Stimulated activated CD8-positive, alpha-beta memory T cell treated with anti-CD3 and anti-CD28 coated beads, Interleukin-12 subunit alpha, Interleukin-12 subunit beta, amount 100 ng/mL, for 24 hours (primary cell): Measurements from ENCODE around the gene AIP.
"Not testable (repeated sequence)": the region's sequence is repeated elsewhere in the genome, so short reads cannot be mapped to it uniquely, and the experiment has no call there.

Experiments used
- DNase-seq: peaks from one replicate; pipeline ENCODE4 v3.0.0-alpha.2; 2020; ENCODE audit errors: extremely low read depth

Gene AIP

DNA sequence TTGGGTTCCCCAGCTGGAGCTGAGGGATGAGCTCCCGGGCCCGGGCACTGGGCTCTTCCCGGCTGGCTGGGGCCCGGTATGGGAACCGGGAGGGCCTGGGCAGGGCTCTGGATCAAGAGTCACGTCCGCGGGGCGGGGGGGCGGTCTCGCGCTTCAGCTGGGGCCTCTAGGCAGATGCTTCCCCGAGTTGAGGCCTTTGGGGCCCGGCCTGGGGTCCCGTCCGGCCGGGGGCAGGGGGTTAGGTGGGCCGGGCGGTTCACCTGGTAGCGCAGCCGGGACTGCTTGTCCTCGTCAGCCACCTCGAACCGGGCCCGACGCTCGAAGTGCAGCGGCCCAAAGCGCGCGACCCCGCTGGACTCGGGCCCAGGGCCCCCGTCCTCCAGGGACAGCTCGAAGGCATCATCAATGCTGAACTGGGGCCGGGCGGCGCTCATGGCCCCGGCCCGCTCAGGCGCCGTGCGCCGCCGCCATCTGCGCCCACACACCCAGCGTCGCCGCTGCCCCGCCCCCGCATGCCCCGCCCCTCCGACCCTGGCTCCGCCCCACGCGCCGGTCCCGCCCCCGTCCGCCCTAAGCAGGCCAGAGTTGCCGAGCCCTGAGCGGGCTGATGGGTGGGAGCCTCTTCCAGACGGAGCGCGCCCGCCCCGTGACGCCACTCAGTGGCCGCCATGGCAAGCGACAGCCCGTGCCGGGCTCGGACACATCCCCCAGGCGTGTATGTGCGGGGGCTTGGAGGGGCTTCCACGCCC is 13.9 kb upstream of the AIP start, which contains the start of gene TMEM134:
TMEM134 (minus strand) TSS at position 493 of the 749 bp plus-strand sequence; CDS start at position 434, 59 bp downstream.
- peak; percentile 81 for DNase-seq

DNA sequence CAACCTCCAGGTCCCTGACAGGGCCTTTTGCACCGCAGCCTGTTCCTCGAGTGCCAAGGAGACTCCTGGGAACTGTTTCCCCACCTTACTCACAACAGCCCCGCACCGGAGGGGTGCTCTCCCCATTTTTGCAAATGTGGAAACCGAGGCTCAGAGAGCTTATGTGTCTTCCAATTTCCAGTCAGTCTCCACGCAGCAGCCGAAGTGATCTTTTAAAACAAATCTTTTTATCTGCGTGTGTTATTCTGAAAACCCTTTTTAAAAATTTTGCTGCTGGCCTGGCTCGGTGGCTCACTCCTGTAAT is 13.4 kb upstream of the AIP start:
- no peak for DNase-seq

DNA sequence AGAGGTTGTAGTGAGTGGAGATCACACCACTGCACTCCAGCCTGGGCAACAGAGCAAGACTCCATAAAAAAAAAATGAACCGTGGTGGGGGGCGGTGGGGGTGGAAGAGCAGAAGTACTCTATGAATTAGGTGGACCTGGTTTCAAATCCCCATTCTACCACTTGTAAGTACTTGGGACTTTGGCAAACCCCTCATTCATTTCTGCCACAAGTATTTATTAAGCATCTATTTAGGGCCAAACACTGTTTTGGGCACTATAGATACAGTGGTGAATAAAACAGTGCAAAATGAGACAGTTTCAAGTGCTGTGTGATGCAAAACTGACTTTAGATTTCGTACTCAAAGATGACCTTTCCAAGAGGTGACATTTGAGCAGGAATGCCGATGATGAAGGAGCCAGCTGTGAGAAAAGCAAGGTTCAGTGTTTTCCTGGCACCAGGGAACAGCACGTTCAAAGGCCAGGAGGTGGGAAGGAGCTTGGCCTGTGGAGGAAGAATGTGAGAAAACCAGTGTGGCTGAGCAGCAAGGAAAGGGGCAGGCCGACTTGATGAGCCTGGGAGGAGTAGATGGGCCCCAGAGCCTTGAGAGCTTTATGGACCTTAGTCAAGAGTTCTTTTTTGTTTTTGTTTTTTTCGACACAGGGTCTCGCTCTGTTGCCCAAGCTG is 12.4 kb upstream of the AIP start:
- DNase-seq = no peak

DNA sequence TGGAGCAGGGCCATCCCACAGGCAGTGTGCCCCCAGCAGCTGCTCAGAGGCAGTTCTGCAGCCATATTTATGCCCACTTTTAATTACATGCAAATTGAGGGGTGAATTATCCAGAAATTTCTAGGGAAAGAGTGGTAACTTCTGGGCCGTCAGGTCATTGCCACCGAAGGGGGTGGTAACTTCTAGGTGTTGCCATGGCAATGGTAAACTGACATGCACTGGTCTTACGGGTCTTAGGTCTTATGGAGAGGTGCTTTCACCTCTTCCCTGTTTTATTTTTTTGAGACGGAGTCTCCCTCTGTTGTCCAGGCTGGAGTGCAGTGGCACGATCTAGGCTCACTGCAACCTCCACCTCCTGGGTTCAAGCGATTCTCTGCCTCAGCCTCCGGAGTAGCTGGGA is 9.9 kb upstream of the AIP start:
- DNase-seq = no peak

DNA sequence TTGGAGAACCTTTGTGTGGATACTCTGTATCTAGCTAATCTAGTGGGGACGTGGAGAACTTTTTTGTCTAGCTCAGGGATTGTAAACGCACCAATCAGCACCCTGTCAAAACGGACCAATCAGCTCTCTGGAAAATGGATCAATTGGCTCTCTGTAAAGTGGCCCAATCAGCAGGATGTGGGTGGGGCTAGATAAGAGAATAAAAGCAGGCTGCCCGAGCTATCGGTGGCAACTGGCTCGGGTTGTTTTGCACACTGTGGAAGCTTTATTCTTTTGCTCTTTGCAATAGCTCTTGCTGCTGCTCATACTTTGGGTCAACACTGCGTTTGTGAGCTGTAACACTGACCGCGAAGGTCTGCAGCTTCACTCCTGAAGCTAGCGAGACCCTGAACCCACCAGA is 6.1 kb upstream of the AIP start:
- not testable (repeated sequence) for DNase-seq

DNA sequence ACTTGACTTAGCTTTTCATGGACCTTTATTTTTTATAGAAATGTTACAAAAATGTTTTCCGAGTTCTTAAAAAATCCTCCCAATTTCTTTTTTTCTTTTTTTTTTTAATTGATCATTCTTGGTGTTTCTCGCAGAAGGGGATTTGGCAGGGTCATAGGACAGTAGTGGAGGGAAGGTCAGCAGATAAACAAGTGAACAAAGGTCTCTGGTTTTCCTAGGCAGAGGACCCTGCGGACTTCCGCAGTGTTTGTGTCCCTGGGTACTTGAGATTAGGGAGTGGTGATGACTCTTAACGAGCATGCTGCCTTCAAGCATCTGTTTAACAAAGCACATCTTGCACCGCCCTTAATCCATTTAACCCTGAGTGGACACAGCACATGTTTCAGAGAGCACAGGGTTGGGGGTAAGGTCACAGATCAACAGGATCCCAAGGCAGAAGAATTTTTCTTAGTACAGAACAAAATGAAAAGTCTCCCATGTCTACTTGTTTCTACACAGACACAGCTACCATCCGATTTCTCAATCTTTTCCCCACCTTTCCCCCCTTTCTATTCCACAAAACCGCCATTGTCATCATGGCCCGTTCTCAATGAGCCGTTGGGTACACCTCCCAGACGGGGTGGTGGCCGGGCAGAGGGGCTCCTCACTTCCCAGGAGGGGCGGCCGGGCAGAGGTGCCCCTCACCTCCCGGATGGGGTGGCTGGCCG is 5.3 kb upstream of the AIP start:
- not testable (repeated sequence) for DNase-seq

DNA sequence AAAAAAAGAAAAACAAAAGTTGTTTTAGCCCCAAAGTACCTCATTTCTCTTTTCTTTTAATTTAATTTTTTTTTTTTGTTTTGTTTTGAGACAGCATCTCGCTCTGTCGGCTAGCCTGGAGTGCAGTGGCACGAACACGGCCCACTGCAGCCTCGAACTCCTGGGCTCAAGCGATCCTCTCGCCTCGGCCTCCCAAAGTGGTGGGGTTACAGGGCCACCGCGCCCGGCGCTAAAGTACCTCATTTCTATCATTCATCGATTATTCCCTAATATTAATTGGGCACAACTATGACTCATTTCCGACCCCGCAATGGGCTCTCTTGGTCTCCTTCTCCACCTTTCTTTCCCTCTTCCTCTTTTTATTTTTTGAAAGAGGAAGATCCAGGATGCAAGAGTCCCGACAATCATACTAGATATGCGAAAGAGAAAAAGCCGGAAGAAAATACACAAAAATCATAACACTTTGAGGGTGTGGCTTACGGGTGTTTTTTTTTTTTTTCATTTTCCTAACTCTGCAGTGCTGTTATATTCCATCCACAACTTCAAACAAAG is 475 bp upstream of the AIP start:
- DNase-seq = no peak

DNA sequence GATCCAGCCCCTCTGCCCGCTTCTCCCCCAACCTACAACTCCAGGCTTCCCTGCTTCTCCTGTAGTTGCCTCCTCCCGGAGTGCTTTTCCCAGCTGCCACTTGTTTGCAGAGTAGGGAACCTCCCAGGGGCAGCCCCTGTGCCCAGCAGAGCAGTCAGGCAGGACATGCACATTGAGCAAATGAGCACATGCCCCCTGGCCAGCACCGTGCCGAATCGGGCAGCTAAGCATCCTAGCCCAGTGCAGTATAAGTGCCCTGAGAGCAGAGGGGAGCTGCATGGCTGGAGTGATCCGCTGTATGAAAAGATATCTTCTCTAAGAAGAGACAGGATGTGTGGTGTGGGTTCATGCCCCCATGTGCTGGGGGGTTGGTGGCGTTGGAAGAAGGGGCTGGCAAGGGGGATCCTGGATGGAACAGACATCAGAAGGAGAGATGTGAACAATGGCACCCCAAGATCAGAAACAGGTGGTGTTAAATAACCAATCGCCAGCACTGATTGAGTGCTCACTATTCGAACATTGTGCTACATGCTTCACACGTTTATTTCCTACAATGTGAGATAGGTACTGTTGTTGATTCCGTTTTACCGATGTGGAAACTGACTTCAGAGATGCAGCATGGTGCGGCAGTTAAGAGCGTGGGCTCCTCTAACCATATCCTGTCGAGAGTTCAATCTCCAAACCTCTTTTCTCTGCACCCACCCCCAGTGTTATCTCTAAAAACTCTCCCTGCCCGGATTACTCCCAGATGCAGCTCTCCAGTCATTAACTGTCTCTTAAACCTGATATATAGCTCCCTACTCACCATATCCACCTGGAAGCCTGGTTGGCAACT is 1.2 kb downstream of the AIP start:
- no peak for DNase-seq

DNA sequence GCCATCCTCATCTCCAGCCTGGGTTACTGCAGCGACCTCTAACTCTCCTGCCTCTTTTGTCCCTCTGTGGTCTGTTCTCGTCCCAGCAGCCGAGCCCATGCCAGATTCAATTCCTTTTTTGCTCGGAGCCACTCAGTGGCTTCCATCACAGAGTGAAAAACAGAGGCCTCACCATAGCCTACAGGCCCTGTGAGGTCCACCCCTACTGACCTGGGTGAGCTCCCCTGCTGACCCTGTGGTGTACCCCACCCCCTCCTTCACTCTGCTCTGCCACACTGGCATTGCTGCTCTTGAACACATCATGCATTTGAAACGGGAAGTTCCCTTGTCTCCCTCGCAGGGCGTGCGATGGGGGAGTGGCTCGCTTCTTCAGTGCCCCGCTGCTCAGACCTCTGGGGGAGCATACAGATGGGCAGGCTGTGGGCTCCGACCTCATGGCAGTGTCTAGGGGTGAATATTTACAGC is 2.1 kb downstream of the AIP start:
- DNase-seq = no peak

DNA sequence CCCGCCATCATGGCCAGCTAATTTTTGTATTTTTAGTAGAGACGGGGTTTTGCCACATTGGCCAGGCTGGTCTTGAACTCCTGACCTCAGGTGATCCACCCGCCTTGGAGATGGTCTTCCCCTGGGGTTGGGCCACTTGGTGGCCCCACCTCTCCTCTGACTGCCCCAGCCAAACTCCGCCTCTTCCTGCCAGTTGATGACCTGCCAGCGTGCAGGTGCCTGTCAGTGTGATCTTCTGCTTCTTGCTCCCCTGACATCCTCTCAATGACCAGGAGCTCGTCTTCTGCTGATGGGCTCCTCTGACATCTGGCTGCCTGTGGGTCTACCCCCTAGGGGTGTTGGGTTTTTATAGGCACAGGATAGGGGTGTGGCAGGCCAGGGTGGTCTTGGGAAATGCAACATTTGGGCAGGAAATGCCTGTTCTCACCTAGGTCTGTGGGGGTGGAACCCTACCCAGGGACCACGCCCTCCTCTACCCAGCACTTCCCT is 3.1 kb downstream of the AIP start:
- DNase-seq = not testable (repeated sequence)

DNA sequence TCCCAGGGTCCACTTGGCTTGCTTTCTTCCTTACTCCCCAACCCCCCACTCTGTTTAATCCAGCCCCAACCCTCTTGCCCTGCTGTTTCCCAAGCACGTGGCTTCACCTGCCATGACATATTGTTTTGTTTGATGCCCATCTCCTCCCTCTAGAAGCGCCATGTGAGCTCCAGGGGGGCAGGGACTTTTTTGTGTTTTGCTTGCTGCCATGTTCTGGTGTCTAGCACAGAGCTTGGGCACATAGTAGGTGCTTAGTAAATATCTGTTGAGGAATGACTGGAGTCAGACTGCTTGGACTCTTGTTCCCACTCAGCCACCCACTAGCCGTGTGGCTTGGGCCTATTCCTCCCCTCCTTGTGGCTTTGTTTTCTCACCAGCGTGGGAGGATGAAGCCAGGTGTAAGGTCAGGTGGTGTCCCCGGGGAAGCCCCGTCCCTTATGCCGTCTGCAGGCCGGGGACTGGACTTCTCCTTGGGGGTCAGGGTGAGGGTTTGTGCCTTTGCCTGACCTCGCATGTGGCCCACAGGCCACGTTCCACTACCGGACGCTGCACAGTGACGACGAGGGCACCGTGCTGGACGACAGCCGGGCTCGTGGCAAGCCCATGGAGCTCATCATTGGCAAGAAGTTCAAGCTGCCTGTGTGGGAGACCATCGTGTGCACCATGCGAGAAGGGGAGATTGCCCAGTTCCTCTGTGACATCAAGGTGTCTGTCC is 3.8 kb downstream of the AIP start:
- DNase-seq = no peak

DNA sequence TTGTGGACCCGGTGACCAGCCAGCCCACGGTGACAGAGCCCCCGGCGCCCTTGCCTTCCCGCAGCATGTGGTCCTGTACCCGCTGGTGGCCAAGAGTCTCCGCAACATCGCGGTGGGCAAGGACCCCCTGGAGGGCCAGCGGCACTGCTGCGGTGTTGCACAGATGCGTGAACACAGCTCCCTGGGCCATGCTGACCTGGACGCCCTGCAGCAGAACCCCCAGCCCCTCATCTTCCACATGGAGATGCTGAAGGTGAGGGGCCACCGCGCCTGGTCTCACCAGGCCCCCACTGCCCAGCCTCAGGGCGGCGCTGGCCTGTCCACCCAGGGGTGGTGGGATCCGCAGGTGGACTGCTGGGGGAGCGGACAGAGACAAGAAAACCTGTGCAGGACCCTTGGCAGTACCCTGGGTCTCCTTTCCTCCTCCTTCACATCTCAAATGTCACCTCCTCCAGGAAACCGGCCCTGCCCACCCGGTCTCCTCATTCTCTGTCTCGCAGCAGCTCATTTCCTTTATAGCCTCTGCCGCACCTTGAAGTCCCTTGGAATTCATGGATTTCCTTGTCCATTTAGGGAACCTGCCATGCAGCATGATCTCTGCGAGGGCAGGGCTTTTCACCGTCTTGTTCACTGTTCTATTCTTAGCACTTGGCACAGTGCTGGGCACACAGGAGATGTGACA is 6.5 kb downstream of the AIP start:
- no peak for DNase-seq

DNA sequence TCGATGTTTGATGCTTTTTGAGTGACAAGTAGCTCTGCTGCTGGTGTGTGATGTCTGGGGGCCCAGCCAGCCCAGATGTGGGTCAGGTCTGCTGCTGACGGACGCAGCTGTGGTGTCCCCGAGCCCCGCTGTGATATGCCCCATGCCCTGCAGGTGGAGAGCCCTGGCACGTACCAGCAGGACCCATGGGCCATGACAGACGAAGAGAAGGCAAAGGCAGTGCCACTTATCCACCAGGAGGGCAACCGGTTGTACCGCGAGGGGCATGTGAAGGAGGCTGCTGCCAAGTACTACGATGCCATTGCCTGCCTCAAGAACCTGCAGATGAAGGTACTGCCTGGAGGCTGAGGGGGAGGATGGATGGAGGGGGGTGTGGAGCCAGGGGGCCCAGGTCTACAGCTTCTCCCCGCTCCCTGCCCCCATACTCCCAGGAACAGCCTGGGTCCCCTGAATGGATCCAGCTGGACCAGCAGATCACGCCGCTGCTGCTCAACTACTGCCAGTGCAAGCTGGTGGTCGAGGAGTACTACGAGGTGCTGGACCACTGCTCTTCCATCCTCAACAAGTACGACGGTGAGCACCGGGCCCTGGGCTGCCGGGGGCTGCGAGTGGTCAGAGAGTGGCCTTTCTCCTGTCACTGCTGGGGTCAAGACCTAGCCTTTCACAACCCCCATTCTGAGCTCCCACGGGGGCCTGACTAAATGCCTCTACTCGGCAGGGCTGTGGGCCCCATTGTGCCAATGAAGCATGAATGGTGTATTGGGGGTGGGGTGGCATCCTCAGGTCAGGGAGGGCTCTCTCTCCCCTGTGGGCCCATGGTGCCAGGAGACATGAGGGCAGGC is 7.3 kb downstream of the AIP start:
- DNase-seq = no peak

DNA sequence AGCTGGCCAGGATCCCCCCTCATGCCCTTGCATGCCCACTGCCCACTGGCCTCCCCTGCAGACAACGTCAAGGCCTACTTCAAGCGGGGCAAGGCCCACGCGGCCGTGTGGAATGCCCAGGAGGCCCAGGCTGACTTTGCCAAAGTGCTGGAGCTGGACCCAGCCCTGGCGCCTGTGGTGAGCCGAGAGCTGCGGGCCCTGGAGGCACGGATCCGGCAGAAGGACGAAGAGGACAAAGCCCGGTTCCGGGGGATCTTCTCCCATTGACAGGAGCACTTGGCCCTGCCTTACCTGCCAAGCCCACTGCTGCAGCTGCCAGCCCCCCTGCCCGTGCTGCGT is 7.9 kb downstream of the AIP start:
- DNase-seq = no peak

DNA sequence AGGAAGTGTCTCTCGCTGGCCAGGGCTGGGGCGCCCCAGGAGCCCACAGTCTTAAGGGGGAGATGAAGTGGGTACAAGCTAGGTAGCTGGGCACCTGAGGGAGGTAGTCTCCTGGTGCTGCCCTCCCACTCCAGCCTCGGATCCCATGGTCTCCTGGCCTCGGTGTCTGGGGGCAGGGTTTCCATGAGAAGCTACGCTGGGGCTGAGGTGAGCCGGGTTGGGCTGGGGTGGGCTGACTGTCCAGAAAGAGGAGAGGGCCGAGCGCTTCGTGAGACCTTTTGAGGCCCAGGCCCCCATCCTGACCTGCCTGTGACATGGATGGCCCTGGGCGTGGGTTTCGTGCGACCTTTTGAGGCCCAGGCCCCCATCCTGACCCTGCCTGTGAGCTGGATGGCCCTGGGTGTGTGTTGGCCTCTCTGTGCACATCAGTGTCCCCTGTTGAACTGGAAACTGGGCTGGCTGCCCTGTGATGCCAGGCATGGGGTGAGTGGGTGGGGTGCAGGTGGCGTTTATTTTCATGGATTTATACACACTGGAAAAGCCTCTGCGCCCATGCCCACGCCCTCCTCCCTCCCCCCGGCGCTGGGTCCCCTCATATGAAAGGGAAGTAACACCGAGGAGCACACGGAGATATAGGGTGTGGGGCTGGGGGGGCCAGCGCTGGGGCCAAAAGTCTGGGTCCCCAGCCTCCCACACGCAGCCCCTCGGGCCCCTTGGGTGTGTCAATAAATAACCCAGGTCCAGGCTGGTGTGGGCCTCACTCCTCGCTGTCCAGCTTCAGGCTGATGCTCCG is 8.6 kb downstream of the AIP start:
- no peak for DNase-seq

DNA sequence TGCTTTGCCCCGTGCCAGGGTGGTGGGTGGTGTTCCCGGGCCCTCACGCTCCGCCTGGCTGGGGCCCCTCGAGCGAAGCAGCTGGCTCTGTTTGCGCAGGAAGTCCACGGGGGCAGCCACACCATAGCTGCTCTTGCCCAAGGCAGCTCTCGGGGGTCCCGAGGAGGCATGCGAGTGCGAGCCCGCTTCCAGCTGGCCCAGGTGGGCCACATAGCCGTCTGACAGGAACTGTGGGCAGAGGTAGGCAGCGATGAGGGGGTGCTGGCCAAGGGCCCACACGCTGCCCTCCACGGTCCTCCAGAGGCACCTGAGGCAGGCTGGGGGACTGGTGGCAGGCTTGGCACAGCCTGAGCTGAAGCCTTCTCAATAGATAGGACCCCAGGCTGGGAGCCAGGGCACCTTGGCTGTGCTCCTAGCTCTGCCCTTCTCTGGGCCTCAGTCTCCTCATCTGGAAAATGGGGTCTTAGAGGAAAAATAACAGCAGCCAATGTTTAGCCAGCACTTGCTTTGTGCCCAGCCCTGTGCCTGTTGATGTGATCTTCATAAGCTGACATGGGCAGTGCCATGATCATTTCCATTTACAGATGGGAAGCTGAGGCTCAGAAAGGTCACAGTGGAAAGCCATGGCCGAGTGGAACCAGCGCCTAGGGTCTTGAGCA is 9.4 kb downstream of the AIP start:
- DNase-seq = no peak

DNA sequence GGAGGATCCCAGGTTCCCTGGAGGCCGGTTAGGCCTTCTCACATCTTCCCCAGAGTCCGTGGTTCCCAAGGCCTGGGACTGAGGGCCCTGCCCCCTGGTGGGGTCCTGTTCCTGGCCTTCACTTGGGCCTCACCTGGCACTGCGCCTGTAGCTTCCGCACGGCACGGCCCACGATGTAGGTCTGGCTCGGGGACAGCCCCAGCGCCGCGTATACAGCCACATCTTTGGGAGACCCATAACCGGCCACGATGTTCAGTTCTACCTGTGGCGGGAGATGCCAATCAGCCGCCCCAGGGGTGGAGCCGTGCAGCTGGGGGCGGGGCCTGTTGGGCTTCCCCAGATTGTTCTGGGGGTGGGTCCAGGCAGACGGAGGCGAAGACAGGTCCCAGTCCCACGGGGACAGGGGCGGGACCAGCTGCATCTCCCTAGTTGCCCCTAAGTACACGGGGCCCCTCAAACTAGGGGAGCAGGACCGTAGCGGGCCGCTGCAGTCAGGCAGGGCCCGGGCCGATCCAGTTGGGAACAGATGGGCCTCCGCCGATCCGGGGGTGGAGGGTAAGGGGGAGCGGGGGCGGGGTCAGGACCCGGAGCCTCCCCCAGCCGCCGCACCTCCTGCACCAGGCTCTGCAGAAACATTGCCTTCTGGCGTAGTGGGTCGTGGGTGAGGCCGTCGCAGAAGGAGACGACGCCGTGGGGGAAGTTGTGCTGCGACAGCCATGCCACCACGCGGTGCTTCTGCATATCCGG is 10.1 kb downstream of the AIP start:
- no peak for DNase-seq
